SK-N-MC (cell line): ENCODE results near the gene VWC2.

Source experiments
- EZH2 ChIP-seq: fragments of 200-600 bp; sonication (generic); IDR thresholded peaks from one replicate; pipeline ENCODE4 v1.6.1; 2017; ENCODE audit warnings: antibody characterized with exemption
- POLR2AphosphoS5 ChIP-seq: IDR thresholded peaks from 2 replicates; pipeline ENCODE4 v1.6.1; 2012; ENCODE audit warnings: mild to moderate bottlenecking, low read depth, low read length, borderline replicate concordance

DNA sequence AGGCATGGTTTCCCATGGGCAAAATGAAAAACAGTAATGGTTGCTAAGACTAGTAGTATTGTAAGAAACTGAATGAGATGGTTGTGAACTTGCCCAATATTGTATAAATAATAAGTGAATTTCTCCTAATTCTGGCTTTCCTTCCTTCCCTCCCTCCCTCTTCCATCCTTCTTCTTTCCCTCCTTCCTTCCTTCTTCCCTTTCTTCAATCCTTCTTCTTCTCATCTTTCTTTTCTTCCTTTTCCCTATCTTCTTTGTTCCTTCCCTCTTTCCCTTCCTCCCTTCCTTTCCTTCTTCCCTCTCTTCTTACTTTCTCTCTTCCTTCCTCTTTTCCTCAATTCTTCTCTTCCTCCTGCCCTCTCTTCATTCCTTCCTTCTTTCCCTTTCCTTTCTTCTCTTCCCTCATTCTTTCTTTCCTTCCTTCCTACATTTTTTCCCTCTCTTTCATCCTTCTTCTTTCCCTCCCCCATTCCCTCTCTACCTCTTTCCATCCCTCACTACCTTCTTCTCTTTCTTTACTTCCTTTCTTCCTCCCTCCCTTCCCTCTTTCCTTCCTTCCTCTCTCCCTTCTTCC, 4.1 kb upstream of the VWC2 start:
- TF ChIP-seq POLR2AphosphoS5 = no peak
- TF ChIP-seq EZH2 = no peak
